ENCODE measurements around the gene SDK1.
"Not testable (repeated sequence)": the region's sequence is repeated elsewhere in the genome, so short reads cannot be mapped to it uniquely, and the experiment has no call there.

The SDK1 gene

DNA sequence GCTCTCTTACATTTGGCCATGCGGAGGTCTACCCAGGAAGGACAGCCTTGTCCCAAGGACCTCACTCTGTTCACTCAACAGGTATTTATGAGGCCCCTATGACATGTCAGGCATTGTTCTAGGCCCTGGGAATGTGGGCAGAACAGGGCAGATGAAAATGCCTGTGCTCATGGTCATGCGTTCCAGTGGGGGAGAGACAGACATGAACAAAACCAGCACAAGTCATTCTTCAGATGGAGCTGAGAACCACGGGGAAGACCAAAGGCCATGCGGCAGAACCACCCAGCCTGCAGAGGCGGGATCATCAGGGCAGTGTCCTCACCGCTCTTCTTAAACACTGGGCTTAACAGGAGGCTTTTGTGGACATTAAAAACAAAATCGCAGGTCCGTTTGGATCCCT, 636.1 kb downstream of the SDK1 start:
- DNase-seq = no peak

DNA sequence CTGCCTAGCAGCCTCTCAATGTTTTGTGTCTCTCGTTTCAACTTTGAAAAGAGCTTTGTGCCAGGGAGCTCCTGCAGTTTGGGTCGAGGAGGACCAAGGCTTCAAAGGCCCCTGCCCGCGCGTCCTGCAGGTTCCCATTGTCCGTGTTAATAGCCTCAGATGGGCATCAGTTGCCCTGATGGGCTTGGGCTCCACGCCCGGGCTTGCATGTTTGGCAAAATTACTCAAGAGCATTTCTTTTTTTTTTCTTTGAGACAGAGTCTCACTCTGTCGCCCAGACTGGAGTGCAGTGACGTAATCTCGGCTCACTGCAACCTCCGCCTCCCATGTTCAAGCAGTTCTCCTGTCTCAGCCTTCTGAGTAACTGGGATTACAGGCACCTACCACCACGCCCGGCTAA, 636.6 kb downstream of the SDK1 start:
- DNase-seq = no peak

DNA sequence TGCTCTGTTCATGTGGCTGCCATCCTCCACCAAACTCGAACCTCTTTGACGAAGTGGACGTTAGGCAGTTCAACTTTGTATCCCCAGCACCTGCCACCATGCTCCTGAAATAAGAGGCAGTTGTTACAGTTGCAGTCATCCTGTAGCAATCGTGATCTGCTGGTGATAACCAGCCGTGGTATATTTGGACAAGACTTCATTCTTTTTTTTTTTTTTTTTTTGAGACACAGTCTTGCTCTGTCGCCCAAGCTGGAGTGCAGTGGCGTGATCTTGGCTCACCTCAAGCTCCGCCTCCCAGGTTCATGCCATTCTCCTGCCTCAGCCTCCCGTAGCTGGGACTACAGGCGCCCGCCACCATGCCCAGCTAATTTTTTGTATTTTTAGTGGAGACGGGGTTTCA, 640.7 kb downstream of the SDK1 start:
- DNase-seq = not testable (repeated sequence)

DNA sequence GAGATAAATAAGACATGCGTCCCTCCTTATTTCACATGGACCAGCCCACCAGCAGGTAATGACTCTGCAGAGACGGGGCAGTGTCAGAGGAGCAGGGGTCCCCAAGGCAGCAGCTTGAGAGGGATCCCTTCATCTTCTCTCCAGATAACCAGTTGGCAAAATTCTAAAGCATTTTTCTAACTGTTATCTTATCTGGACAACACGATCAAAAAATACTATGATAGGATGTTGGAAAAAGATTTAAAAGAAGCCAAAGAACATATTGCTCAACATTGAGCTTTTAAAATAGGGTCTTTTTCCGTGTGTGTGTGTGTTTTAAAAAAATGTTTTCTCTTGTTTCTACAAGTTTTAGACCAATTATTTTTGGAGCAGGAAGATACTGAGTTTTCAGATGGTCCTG, 641.2 kb downstream of the SDK1 start:
- no peak for DNase-seq

DNA sequence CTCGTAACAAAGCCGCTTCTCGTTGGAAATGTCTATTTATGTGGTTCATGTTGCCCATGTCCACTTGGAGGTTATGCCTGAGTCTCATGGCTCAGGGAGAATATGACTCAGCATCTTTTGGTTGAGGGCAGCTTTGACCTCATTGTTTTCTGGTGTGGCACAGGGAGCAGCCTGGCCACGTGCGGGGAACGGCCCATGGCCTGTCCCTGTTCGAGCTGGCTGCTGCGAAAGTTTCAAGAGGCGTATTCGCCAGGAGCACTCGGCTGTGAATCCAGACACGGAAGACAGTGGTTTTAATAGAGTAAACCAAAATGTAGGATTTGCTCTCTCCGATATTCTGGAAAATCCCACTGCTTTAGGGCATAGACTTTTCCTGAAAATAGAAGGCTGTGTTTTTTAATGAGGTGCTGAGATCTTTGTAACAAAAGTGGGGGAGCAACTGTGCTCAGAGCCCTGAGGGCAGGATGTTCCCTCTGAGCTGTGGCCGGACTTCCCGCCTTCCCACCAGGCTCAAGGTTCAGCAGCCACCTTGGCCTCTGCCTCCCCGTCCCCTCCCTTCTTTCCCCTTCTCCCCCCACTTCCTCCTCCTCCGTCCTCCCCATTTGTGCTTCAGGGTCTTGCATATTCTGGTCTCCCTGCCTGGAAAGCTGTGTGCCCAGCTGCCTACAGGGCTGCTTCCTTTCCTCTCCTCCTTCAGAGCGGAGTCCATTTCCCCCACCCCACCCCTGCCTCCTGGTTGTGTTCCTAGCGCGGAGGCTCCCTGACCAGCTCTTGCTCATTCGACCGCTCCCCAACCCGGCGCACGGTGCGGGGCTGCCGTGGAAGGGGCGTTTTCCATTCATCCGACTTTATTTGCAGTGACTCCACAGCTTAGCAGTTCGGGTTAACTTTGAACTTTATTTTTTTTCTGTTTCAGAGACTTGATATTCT, 642.0 kb downstream of the SDK1 start:
- DNase-seq = peak; percentile 79

DNA sequence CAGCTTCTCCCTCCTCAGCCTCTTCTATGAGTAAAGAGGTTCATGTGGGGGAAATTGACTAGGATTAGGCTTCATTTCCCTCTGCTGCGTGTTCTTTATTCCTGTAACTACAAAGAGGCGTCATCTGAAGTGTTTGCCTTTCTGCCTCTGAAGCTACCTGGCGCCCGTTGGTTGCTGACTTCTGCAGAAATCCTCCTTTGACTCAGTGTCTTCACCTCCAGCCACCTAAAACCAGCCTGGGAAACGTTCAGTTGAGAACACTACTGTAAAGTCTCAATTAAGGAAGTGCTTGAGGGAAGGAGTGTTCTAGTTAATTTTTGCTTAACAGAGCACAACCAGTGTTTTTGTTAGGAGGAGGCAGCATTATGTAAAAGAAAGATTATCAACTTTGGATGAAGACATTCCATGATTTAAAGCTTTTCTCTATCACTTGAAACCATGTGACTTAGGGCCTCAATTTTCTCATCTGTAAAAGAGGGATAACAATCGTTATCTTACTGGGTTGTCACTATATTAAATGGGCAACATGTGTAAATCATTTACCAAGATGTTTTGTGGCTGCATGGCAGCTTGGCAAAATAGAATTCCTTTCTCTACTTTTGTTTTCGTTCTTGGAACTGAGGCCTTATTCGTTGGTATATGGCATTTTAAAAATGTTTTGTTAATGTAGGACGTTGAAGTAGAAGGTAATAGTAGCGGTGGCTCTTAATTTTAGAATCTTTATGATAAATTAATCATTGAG, 642.9 kb downstream of the SDK1 start:
- DNase-seq = peak; percentile 86

DNA sequence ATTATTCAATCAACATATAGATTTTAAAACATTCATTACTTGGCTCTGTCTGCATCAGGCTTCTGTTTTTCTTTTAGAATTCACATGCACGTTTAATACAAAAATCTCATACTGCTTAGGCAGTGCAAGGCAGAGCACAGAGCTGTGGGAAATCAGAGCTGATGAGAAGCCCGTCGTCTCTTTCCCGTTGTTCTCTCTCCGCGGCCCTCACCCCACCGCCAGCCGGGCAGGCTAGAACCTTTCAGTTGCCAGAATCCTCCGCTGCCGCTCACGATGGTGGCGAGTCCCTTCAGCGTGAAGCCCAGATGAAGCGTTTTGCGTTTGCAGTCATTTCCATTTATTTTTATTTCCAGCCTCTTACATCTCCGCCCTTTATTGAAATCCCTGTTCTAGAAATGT, 648.2 kb downstream of the SDK1 start:
- DNase-seq = no peak

DNA sequence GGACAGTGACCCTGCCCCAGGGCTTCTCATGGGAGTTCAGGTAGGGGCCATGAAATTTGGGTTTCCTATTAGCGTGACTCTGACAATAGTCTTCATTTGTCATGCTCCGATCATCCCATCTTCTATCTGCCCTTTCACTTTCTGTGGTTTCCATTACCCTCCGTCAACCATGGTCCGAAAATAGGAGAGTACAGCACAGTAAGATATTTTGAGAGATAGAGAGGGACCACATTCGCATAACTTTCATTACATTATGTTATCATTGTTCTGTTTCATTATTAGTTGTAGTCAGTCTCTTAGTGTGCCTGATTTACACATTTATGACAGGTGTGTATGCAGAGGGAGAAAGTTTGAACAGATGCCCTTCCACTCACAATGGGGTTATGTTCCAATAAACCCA, 649.2 kb downstream of the SDK1 start:
- DNase-seq = no peak

DNA sequence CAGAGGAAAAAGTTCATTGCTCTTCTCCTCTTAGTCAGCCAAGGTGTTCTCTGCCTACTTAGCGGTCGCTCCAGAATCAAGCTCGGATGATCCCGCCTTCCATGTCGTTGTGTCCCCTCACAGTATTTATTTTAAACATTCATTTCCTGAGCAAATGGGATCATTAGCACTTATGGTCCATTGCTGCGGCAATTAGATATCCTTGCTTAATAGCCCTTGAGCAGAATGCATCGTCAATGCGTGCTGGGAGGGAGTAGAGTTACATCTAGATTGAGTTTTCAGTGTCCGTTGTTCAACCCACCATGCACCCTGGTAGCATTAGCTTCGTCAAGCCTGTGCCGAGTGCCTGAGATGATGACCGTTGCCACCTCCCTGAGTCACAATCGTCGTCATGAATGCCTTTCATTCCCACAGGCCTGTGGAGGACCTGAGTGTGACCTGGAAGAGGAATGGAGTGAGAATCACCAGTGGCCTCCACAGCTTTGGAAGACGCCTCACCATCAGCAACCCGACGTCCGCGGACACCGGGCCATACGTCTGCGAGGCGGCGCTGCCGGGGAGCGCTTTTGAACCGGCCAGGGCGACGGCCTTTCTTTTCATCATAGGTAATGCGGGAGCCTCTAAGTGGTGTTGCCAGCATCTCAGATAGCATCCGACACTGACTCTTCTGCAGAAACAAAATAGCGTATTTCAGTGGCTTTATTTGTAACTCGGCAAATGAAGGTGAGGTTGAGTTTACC, 650.4 kb downstream of the SDK1 start:
- DNase-seq = no peak

DNA sequence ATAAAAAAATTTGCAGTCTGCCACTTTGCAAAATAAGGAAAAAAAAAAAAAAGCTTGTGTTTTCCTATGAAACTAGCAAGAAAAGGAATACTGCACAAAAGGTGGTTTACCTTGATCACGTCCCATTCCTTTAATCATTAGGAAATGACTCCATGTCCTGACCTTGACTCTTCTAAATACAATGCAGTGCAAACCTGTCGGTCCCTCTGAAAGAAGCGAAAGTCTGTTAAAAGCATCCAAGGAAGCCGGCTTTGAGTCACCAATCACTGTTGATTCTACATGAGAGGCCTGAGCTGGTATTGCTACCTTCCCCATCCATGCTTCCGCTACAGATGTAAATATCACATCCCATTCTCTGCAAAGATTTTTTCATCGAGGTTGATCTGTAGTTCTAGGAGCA, 652.1 kb downstream of the SDK1 start:
- no peak for DNase-seq

DNA sequence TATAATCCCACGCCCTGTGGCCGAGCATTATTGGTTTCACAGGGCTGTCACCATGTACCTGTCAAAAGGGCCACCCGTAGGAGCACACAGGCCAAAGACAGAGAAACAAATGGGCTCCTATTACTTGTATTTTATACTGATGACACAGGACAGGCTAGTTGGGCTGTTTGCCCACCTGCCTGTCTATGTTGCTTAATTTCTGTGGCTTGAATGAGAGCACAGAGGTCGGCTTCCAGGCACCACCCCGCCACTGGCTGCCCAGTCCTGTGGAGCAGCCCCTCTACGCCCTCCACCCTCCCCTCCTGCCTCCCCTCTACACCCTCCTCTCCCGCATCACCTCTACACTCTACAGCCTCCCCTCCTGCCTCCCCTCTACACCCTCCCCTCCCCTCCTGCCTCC, 652.9 kb downstream of the SDK1 start:
- no peak for DNase-seq

DNA sequence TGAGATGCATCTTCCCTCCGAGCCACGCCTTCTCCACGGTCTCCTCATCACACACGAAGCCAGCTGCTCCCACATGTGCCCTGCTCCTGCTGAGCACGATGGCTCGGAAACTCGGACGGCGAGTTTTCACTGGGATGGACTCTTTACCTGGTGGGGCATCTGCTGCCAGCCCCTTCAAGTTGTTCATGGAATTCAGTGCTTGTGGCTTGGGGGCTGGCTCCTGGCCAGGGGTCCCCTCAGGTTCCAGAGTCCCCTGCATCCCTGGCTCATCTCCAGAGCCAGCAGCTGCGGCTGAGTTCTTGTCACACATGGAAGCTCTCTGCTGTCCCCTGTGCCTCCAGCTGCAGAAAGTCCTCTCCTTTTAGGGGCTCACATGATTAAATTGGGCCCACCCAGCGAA, 654.0 kb downstream of the SDK1 start:
- no peak for DNase-seq

DNA sequence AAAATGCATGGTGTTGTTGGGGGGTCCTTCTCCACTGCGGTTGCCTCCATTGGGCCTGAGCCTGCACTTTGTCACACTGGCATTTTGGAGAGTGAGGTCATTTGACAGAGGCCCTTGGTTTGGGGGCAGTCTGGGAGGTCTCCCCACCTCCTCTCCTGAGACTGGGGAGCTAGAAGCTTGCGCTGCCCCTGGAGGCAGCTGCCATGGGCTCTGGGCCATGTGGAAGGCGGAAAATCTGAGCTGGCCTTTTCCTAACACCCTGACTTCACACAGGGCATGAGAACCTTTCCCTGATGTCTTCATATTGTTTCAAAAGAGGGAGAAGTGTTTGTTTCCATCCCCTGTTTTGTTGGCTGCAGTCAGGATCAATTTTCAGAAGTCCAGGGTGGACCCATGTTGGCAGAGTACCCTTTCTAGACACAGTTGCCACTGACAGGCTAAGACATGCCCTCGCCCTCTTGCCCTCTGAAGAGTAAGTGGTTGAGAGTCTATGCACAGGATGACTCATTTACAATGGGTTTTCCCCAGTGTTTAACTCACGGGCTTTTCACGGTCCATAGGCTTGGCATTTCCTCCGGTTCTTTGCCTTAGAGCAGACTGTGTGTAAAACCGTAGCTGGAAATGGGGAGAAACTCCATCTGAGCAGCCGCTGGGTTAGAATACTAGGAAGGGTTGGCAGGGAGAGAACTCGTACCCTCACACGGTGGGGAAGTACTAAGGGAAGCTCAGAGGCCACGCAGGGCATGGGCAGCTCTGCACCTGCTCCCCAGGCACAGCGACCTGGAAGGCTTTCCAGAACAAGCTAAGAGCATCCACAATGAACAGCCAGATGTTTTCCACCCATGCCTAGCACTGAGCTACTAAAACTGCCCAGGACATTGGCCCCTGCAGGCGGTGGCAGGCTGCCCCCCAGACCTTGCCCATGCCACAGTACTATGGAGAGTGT, 655.0 kb downstream of the SDK1 start:
- peak; percentile 67 for DNase-seq

DNA sequence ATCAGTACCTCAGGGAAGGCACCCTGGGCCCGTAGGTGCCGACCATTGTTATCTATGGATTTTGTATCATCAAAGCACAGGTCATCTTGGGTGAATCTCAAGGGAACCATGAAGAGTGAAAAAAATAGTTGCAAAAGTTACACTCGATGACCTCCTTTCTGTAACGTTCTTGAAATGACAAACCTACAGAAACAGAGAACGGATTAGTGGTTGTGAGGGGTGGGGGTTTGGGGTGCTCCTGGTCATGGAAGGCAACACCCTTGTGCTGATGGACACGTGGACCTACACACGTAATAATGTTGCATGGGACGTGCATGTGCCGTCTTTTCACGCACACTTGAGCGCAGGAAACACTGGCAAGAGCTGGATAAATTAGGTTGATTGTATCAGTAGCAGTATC, 655.9 kb downstream of the SDK1 start:
- no peak for DNase-seq

DNA sequence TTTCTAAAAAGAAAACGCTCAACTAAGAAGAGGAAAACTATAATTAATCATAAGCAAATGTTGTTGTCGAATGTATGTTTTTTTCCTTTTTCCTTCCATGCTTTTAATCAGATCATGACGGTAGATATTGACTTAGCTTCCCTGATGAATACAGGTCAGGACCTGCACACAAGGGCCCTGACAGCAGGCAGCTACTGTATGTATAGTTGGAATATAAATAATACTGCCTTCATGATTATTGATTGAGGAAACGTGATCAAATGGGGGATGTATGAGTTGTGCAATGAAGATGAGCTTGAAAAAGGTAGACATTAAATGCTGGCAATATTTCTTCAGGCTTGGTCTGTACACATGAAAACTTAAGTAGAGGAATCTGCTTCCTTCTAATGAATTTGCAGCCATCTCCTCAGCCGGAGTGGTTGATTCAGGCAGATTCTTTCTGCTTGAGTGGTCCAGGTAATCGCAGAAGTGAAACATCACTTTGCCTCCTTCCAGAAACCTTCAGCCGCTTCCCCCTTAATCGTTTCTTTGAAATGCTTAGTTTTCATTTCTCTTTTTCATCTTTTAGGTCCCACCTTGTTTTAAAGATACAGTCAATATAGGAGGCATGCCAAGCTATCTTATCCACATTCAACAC, 656.5 kb downstream of the SDK1 start:
- DNase-seq = no peak

DNA sequence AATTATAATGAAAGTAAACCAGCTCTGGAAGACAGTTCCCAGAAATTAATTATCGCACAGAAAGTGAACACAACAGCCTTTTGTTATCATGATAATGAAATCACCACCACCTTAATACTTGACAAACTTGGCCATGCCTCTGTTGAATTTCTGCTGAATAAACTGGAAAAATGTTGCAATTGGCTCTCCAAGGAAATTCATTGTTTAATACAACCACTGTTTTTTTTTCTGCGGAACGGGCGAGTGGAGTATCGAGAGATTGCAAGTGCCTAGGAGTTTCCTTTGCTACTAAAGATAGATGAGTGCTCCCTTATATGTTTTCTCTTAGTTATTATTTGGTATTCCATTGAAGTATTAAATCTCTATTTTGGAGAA, 657.0 kb downstream of the SDK1 start:
- no peak for DNase-seq

DNA sequence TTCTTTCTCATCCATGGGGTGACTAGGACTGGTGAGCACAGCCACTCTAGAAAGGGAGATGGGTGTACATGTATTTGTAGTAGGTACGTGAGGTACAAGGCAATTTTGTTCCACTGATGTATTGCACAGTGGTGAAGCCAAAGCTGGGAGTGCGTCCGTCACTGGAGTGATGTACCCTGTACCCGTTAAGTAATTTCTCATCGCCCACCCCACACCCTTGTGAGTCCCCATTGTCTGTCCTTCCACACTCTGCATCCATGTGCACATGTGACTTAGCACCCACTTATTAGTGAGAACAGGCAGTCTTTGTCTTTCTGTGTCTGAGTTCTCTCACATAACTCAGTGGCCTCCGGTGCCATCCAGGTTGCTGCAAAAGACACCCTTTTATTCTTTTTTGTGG, 658.3 kb downstream of the SDK1 start:
- no peak for DNase-seq

DNA sequence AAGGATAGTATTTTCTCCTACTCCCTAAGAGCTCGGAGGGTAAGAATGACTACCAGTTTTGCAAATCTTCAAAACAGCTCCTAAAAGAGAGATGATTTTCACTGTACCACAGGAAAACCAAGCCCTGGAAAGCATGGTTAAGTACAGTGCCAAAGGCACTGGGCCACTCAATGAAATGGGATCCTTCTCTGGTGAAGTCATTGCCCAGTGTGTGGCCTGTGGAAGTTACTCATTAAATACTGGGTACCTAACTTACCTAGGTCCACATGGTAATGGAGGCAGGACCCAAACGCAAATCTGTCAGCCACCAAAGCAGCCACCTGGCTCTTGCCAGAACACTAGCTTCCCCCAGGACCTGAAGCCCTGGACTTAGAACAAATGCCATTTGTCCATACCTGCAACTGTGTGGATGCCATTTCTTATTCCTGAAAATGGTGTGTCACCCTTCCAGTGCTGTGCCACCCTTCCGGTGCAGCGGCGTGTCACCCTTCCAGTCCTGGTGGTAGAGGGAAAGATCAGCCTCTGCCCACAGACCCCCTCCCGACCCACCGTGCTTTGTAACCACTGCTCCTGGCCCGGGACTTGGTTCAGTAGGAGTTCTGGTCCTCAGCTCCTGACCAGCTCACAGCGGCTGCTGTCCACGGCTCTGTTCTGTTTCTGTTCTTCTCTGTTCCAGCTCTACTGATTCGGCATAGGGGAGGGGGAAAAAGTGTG, 659.2 kb downstream of the SDK1 start:
- DNase-seq = no peak

DNA sequence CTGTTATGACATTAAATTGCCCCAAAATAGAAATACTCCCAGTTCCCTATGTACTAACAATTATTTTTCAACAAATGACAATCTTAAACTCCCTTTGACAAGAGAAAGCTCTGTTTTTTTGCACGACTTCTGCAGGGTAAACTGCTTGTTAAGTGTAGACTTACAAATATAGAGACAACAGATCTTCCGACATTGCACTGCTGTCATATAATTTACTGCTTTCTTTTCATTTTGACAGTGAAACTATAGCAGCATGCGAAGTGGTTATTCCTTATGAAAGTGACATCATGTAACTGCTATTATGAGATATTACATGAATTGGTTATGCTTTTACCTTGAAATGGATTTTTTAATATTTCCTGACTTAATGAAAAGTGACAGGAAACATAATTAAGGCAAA, 659.9 kb downstream of the SDK1 start:
- DNase-seq = no peak

DNA sequence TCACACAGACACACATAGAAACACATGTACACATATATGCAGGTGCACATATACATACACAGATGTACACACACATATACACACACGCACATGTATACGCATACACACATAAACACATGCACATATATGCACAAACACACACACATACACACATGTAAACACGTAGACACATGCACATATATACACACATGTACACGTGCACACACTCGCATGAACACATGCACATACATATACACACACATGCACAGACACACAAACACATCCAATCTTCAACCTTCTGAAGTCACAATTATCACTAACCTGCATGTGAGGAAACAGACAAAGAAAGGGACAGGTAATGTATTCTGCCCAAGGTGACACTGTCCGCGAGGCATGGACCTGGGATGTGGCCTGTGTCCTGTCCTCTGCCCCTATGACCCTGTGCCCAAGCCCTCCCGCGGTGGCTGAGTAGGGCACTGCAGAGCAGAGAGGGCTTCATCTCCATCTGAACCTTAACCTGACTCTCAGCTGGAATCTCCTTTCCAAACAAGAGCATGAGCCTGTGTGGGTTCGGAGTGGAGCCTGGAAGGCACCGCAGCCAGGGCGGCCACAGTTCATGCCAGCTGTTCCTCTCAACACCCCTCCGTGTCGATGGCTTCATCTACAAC, 660.9 kb downstream of the SDK1 start:
- DNase-seq = no peak

DNA sequence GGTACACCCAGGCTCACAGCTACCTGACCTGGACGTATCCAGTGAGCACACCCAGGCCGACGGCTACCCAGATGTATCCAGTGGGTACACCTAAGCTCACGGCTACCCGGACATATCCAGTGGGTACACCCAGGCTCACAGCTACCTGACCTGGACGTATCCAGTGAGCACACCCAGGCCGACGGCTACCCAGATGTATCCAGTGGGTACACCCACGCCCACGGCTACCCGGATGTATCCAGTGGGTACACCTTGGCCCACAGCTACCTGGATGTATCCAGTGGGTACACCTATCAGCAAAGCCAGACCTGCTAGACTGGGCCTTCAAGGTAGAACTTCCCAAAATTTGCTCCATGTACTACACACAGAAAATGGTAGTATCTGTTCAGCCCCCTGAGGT, 662.7 kb downstream of the SDK1 start:
- DNase-seq = not testable (repeated sequence)
